ENCODE measurements around the gene ACTA2.

Gene ACTA2

DNA sequence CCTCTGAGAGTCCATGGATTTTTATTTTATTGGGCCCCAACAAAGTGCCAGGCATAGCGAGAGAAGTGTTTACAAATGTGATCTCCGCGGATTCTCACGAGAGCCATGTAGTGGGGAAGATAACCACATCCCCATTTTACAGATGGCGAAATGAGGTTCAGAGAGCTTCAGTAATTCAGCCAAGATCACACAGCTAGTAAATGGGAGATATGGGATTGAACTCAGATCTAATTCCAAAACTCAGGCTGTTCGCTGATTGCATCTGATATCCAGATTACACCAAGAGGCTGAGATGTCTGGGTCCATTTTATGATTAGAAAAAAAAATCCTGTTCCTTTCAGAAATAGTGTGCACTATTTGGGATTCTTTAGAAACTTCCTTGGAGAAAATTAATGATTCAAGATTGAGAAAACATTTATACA, 39.3 kb upstream of the ACTA2 start:
- Histone ChIP-seq H3K36me3 (ENCODE audit: control insufficient read depth, insufficient read depth, low read length) (no peaks in the 10 kb centered on the region), H3K4me2 (ENCODE audit: low read length) (peak overlapping the region; percentile 96), H3K4me1 (peaks cover 7% of the 10 kb centered on the region), H3K9me3 (ENCODE audit: control insufficient read depth, low read length) (no peaks in the 10 kb centered on the region), H3K9ac (no peak overlapping the region), H3K27ac (peak overlapping the region; percentile 29), H2AFZ (peak overlapping the region; percentile 70), H3K79me2 (no peaks in the 10 kb centered on the region), H3K4me3 (ENCODE audit: low read depth, low read length) (peak overlapping the region; percentile 76), H3K27me3 (ENCODE audit: control insufficient read depth, insufficient read depth, low read length) (no peaks in the 10 kb centered on the region)
- TF ChIP-seq, protein P1, sequence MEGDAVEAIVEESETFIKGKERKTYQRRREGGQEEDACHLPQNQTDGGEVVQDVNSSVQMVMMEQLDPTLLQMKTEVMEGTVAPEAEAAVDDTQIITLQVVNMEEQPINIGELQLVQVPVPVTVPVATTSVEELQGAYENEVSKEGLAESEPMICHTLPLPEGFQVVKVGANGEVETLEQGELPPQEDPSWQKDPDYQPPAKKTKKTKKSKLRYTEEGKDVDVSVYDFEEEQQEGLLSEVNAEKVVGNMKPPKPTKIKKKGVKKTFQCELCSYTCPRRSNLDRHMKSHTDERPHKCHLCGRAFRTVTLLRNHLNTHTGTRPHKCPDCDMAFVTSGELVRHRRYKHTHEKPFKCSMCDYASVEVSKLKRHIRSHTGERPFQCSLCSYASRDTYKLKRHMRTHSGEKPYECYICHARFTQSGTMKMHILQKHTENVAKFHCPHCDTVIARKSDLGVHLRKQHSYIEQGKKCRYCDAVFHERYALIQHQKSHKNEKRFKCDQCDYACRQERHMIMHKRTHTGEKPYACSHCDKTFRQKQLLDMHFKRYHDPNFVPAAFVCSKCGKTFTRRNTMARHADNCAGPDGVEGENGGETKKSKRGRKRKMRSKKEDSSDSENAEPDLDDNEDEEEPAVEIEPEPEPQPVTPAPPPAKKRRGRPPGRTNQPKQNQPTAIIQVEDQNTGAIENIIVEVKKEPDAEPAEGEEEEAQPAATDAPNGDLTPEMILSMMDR (IDR thresholded peaks at IDR 0.05): no peak

DNA sequence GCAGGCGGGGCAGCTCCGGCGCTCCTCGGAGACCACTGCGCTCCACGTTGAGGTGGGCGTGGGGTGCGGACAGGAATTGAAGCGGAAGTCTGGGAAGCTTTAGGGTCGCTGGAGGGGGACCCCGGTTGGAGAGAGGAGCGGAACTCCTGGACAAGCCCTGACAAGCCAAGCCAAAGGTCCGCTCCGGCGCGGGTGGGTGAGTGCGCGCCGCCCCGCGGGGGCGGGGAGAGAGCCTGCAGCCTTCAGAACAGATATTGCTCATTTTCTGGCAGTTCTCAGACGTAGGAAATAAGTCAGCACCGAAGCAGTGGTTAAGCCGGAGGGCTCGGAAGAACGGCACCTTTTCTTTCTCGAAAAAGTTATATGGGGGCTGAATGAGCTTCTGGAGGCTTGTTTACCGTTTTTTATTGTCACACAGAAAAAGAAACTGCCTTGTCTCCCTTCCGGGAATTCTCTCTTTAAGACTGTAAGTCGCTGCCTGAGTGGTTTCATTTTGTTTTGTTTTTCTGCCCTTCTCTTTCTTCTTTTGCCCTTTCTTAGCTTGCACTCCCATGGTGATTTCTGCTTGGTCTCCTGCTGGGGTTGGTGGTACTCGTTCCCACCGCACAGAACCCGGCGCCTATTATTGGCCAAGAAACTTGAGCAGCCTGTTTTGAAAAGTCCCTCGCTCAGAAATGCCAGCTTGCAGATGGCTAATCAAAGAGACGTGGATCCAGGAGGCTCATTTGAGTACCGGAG, 38.8 kb upstream of the ACTA2 start:
- Histone ChIP-seq H3K9me3 (ENCODE audit: control insufficient read depth, low read length) (no peaks in the 10 kb centered on the region), H3K27ac (peak overlapping the region; percentile 29), H3K79me2 (no peaks in the 10 kb centered on the region), H3K36me3 (ENCODE audit: control insufficient read depth, insufficient read depth, low read length) (no peaks in the 10 kb centered on the region), H3K4me2 (ENCODE audit: low read length) (peak overlapping the region; percentile 96), H3K9ac (no peak overlapping the region), H2AFZ (peak overlapping the region; percentile 70), H3K27me3 (ENCODE audit: control insufficient read depth, insufficient read depth, low read length) (no peaks in the 10 kb centered on the region), H3K4me1 (peaks cover 7% of the 10 kb centered on the region), H3K4me3 (ENCODE audit: low read depth, low read length) (peak overlapping the region; percentile 76)
- TF ChIP-seq, protein P1 (IDR thresholded peaks at IDR 0.05): no peak

DNA sequence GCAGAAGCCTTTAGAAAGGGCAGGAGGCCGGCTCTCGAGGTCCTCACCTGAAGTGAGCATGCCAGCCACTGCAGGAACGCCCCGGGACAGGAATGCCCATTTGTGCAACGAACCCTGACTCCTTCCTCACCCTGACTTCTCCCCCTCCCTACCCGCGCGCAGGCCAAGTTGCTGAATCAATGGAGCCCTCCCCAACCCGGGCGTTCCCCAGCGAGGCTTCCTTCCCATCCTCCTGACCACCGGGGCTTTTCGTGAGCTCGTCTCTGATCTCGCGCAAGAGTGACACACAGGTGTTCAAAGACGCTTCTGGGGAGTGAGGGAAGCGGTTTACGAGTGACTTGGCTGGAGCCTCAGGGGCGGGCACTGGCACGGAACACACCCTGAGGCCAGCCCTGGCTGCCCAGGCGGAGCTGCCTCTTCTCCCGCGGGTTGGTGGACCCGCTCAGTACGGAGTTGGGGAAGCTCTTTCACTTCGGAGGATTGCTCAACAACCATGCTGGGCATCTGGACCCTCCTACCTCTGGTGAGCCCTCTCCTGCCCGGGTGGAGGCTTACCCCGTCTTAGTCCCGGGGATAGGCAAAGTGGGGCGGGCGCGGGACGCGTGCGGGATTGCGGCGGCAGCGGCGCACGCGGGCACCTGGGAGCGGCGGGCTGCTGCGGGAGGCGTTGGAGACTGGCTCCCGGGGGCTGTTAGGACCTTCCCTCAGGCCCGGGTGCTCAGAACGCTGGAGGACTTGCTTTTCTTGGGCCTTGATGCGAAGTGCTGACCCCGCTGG, 38.0 kb upstream of the ACTA2 start, which contains the start of gene FAS:
TSS of gene FAS (plus strand) at position 415 of the 777 bp plus-strand sequence. CDS start at position 494, 79 bp downstream.
- peak within 1 kb of the TSS; percentile 76 for H3K4me3 ChIP-seq (ENCODE audit: low read depth, low read length)
- H3K4me2 ChIP-seq (ENCODE audit: low read length): peak within 1 kb of the TSS; percentile 96
- H3K27ac ChIP-seq: peak within 1 kb of the TSS; percentile 29
- no peaks in the 10 kb centered on the region for H3K9me3 ChIP-seq (ENCODE audit: control insufficient read depth, low read length)
- peak within 1 kb of the TSS; percentile 70 for H2AFZ ChIP-seq
- TF ChIP-seq, protein P1 (IDR thresholded peaks at IDR 0.05): no peak
- no peaks in the 10 kb centered on the region for H3K27me3 ChIP-seq (ENCODE audit: control insufficient read depth, insufficient read depth, low read length)
- no peaks in the 10 kb centered on the region for H3K36me3 ChIP-seq (ENCODE audit: control insufficient read depth, insufficient read depth, low read length)
- no peaks in the 10 kb centered on the region for H3K79me2 ChIP-seq
- H3K9ac ChIP-seq: no peak within 1 kb of the TSS
- peaks cover 7% of the 10 kb centered on the region for H3K4me1 ChIP-seq

DNA sequence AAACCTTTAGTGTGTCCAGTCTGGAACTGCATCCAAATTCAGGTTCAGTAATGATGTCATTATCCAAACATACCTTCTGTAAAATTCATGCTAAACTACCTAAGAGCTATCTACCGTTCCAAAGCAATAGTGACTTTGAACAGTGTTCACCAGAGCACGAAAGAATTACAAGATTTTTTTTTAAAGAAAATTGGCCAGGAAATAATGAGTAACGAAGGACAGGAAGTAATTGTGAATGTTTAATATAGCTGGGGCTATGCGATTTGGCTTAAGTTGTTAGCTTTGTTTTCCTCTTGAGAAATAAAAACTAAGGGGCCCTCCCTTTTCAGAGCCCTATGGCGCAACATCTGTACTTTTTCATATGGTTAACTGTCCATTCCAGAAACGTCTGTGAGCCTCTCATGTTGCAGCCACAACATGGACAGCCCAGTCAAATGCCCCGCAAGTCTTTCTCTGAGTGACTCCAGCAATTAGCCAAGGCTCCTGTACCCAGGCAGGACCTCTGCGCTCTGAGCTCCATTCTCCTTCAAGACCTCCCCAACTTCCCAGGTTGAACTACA, 37.3 kb upstream of the ACTA2 start:
- TF ChIP-seq, protein P1 (IDR thresholded peaks at IDR 0.05): no peak
- Histone ChIP-seq H3K9me3 (ENCODE audit: control insufficient read depth, low read length) (no peaks in the 10 kb centered on the region), H3K4me2 (ENCODE audit: low read length) (peak overlapping the region; percentile 96), H3K4me1 (peaks cover 7% of the 10 kb centered on the region), H3K4me3 (ENCODE audit: low read depth, low read length) (peak overlapping the region; percentile 76), H3K36me3 (ENCODE audit: control insufficient read depth, insufficient read depth, low read length) (no peaks in the 10 kb centered on the region), H2AFZ (peak overlapping the region; percentile 70), H3K27ac (peak overlapping the region; percentile 29), H3K9ac (no peak overlapping the region), H3K27me3 (ENCODE audit: control insufficient read depth, insufficient read depth, low read length) (no peaks in the 10 kb centered on the region), H3K79me2 (no peaks in the 10 kb centered on the region)
